B cell (primary cell): Measurements from ENCODE around the gene HSP90AB1. TPM values are rescaled to one million over a fixed set of nuclear protein-coding genes. Genes with fewer than 3 reads are reported as not detected.
A peak's percentile ranks its signal among the peaks of the same experiment; 100 is the strongest.

Source experiments
- ATAC-seq: fragments of 200-7000 bp; cut with Tn5 transposase; one replicate; pipeline ENCODE4 v1.10.0; 2021; ENCODE audit warnings: low read depth, mild to moderate bottlenecking, moderate number of reproducible peaks, moderate library complexity
- CTCF ChIA-PET: fragments of 350-600 bp; sonication (Branson Sonifier 250); formaldehyde crosslinking; loops from one replicate; lab custom pipeline; 2021; ENCODE audit warnings: antibody characterized with exemption, inconsistent platforms; lab: Charles Lee
- POLR2A ChIA-PET: fragments of 350-600 bp; sonication (Branson Sonifier 250); formaldehyde crosslinking; loops from one replicate; lab custom pipeline; 2021; ENCODE audit warnings: antibody characterized with exemption; lab: Charles Lee
- DNase-seq: peaks from one replicate; pipeline ENCODE4 v3.0.0; 2013
- H2AFZ ChIP-seq: 2 replicates; pipeline ENCODE4 v1.6.1; 2012; ENCODE audit warnings: mild to moderate bottlenecking, low read depth, low read length; ENCODE audit not compliant: insufficient read depth, poor library complexity, severe bottlenecking
- H3K27ac ChIP-seq, 2 donors: 1 replicate in 1 of 2; 2 replicates in 1 of 2; pipeline ENCODE4 v1.5.1; 2012 to 2013; ENCODE audit warnings: low read length in 2 of 2, mild to moderate bottlenecking in 2 of 2, moderate library complexity in 1 of 2
- H3K27me3 ChIP-seq, 4 experiments: fragments of 200-600 bp in 1 of 4; sonication (generic) in 1 of 4; replicated peaks in 1 of 4; 1 replicate in 2 of 4; 2 replicates in 2 of 4; pipeline versions ENCODE4 v1.6.1 to v1.7.0; 2013 to 2016; ENCODE audit warnings: low read length in 3 of 4, mild to moderate bottlenecking in 2 of 4, mixed read lengths in 1 of 4, moderate library complexity in 1 of 4; ENCODE audit not compliant: insufficient read depth in 4 of 4, control insufficient read depth in 3 of 4; ENCODE audit errors: control extremely low read depth in 1 of 4
- H3K36me3 ChIP-seq, 2 experiments: replicated peaks in 1 of 2; 1 replicate in 1 of 2; 2 replicates in 1 of 2; pipeline versions ENCODE4 v1.6.1 to v1.7.1; 2013; ENCODE audit warnings: low read length in 1 of 2; ENCODE audit not compliant: insufficient read depth in 2 of 2, control insufficient read depth in 1 of 2; ENCODE audit errors: control extremely low read depth in 1 of 2, extremely low read depth in 1 of 2
- H3K4me1 ChIP-seq, 2 donors: fragments of 200-600 bp in 1 of 2; sonication (generic) in 1 of 2; 1 replicate in 1 of 2; 2 replicates in 1 of 2; pipeline versions ENCODE4 v1.5.1 to v1.6.1; 2013 to 2017; ENCODE audit warnings: low read length in 2 of 2; ENCODE audit not compliant: control insufficient read depth in 2 of 2, insufficient read depth in 2 of 2
- H3K4me2 ChIP-seq: replicated peaks from 2 replicates; pipeline ENCODE3; 2012; ENCODE audit warnings: mild to moderate bottlenecking, low read depth, low read length; ENCODE audit not compliant: poor library complexity, severe bottlenecking
- H3K4me3 ChIP-seq, 5 experiments: fragments of 200-600 bp in 1 of 5; sonication (generic) in 1 of 5; 1 replicate in 3 of 5; 2 replicates in 2 of 5; pipeline versions ENCODE4 v1.5.1 to v1.7.0; 2011 to 2016; ENCODE audit warnings: low read length in 4 of 5, mild to moderate bottlenecking in 4 of 5, low read depth in 2 of 5, control low read depth in 1 of 5, moderate library complexity in 1 of 5; ENCODE audit not compliant: insufficient read depth in 1 of 5; ENCODE audit errors: control extremely low read depth in 1 of 5, extremely low read depth in 1 of 5
- H3K79me2 ChIP-seq: fragments of 200-600 bp; sonication (generic); one replicate; pipeline ENCODE4 v1.6.0; 2016; ENCODE audit warnings: low read length; ENCODE audit not compliant: control insufficient read depth, insufficient read depth
- H3K9ac ChIP-seq: fragments of 200-600 bp; sonication (generic); 2 replicates; pipeline ENCODE4 v1.6.1; 2017; ENCODE audit warnings: mild to moderate bottlenecking, low read length, moderate library complexity
- H3K9me3 ChIP-seq, 3 donors: one replicate each; pipeline versions ENCODE4 v1.6.1 to v1.7.1; 2013; ENCODE audit warnings: low read length in 2 of 3; ENCODE audit not compliant: control insufficient read depth in 2 of 3, insufficient read depth in 1 of 3; ENCODE audit errors: control extremely low read depth in 1 of 3
- H4K20me1 ChIP-seq: 2 replicates; pipeline ENCODE4 v1.6.0; 2012; ENCODE audit warnings: mild to moderate bottlenecking, low read length; ENCODE audit not compliant: insufficient read depth, control insufficient read depth, poor library complexity, severe bottlenecking
- H3K27ac Mint-ChIP-seq: one replicate; pipeline ENCODE4 v1.8.0; 2021; ENCODE audit warnings: mixed read lengths
- H3K27me3 Mint-ChIP-seq: one replicate; pipeline ENCODE4 v1.8.0; 2021; ENCODE audit warnings: mixed read lengths
- H3K4me1 Mint-ChIP-seq: one replicate; pipeline ENCODE4 v1.8.0; 2021; ENCODE audit warnings: mixed read lengths
- H3K4me3 Mint-ChIP-seq: one replicate; pipeline ENCODE4 v1.8.0; 2021; ENCODE audit warnings: mixed read lengths
- H3K9me3 Mint-ChIP-seq: one replicate; pipeline ENCODE4 v1.8.0; 2022; ENCODE audit warnings: mixed read lengths; ENCODE audit not compliant: insufficient read depth
- CTCF ChIP-seq: fragments of 200-600 bp; IDR thresholded peaks from one replicate; pipeline ENCODE4 v1.8.0; 2022; ENCODE audit warnings: antibody characterized with exemption, mild to moderate bottlenecking
- EZH2 ChIP-seq: IDR thresholded peaks from 2 replicates; pipeline ENCODE4 v1.6.1; 2012; ENCODE audit warnings: borderline replicate concordance, low read depth, mild to moderate bottlenecking, moderate library complexity, low read length; ENCODE audit not compliant: insufficient read depth, poor library complexity, severe bottlenecking
- WGBS: methylation state at CpG from one replicate; pipeline ENCODE4 v1.1.5; 2013; ENCODE audit warnings: missing lambda C conversion rate; ENCODE audit not compliant: insufficient coverage; 5-methylcytosine and 5-hydroxymethylcytosine counted together
- intact Hi-C: fragments of 100-400 bp; cut with micrococcal nuclease; formaldehyde crosslinking; loops from one replicate; pipeline ENCODE4 v1.10.0; 2022
- polyA plus RNA-seq: library from polyadenylated mRNA; depleted of rRNA; stranded (reverse); fragments of >200 nt; gene quantifications from 2 replicates; pipeline ENCODE4 v1.2.3, GENCODE V29; 2012
- total RNA-seq, 2 donors: library from RNA; stranded (reverse); fragments of 120-200 nt in 1 of 2; gene quantifications; 1 replicate in 1 of 2; 2 replicates in 1 of 2; pipeline versions ENCODE4 v1.2.3 to v1.2.4, GENCODE V29; 2013 to 2022

HSP90AB1 gene
- total and polyA plus RNA-seq, 2 donors (not counting 1 experiment from before 2014, with no cell fraction given) = 395 to 645 TPM

- H3K36me3 ChIP-seq = no peaks in the 10 kb centered on the region
- H4K20me1 ChIP-seq = no peaks in the 10 kb centered on the region
- DNase-seq (no peak), ATAC-seq (no peak)
- no peak overlapping the region for H3K4me3 ChIP-seq
- no peaks in the 10 kb centered on the region for H3K9me3 ChIP-seq
- H3K9ac ChIP-seq = no peak overlapping the region
- H3K4me1 ChIP-seq = peaks cover 6 to 8% of the 10 kb centered on the region in 2 donors
- H3K27ac ChIP-seq = no peak overlapping the region
- Mint-ChIP-seq H3K4me3 (no peak overlapping the region), H3K27me3 (no peaks in the 10 kb centered on the region), H3K27ac (no peak overlapping the region), H3K9me3 (no peaks in the 10 kb centered on the region), H3K4me1 (peaks cover 8% of the 10 kb centered on the region)
- ChIA-PET POLR2A (no interaction called here), CTCF (interaction anchor here (2.1 to 2.4 kb wide), 2 partner anchors 9 to 61 kb away, joined by 10 to 16 read pairs; partner anchors contain the start of gene SLC29A1)
- intact Hi-C loops = no loop called here
- H3K4me2 ChIP-seq = no peak overlapping the region
- TF ChIP-seq CTCF (no peak), EZH2 (no peak)
- H3K79me2 ChIP-seq = no peaks in the 10 kb centered on the region
- WGBS = 96% methylated on average over 10 of the region's 16 CpGs
- H3K27me3 ChIP-seq = no peaks in the 10 kb centered on the region
- no peak overlapping the region for H2AFZ ChIP-seq
Observed at GRCh38 chr6:44232676-44233566, 14.0 kb upstream of the HSP90AB1 start.

DNA sequence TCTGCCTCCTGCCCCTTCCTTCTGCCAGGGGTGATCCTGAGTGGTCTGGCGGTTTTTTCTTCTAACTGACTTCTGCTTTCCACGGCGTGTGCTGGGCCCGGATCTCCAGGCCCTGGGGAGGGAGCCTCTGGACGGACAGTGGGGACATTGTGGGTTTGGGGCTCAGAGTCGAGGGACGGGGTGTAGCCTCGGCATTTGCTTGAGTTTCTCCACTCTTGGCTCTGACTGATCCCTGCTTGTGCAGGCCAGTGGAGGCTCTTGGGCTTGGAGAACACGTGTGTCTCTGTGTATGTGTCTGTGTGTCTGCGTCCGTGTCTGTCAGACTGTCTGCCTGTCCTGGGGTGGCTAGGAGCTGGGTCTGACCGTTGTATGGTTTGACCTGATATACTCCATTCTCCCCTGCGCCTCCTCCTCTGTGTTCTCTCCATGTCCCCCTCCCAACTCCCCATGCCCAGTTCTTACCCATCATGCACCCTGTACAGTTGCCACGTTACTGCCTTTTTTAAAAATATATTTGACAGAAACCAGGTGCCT lies 13.3 kb upstream of the HSP90AB1 start:
- H3K4me2 ChIP-seq = no peak overlapping the region
- no peak for ATAC-seq
- ChIA-PET POLR2A (no interaction called here), CTCF (interaction anchor here (2.1 to 4.5 kb wide), 4 partner anchors 10 to 135 kb away, joined by 10 to 37 read pairs (median 24); partner anchors contain the start of genes HSP90AB1 and SLC29A1)
- H3K27ac ChIP-seq = no peak overlapping the region
- H3K4me1 Mint-ChIP-seq = peaks cover 15% of the 10 kb centered on the region
- H3K9me3 ChIP-seq = no peaks in the 10 kb centered on the region
- H3K27me3 ChIP-seq = no peaks in the 10 kb centered on the region
- DNase-seq = peak; percentile 6
- 73% methylated on average over 10 of the region's 14 CpGs for WGBS
- no peaks in the 10 kb centered on the region for H3K79me2 ChIP-seq
- H3K27me3 Mint-ChIP-seq = no peaks in the 10 kb centered on the region
- TF ChIP-seq EZH2 (no peak), CTCF (no peak)
- H3K36me3 ChIP-seq = no peaks in the 10 kb centered on the region
- no peak overlapping the region for H3K27ac Mint-ChIP-seq
- intact Hi-C loops = loop anchor here (1.0 kb wide), 1 partner anchor 61 kb away; no protein-coding TSS in a partner anchor
- no peaks in the 10 kb centered on the region for H3K9me3 Mint-ChIP-seq
- no peak overlapping the region for H3K4me3 Mint-ChIP-seq
- peaks cover 6 to 14% of the 10 kb centered on the region in 2 donors for H3K4me1 ChIP-seq
- H4K20me1 ChIP-seq = no peaks in the 10 kb centered on the region
- no peak overlapping the region for H3K9ac ChIP-seq
- no peak overlapping the region for H3K4me3 ChIP-seq
- no peak overlapping the region for H2AFZ ChIP-seq
